HEK293 (cell line): Measurements from ENCODE around the gene LRRC37A2.
"Not testable (repeated sequence)": the region's sequence is repeated elsewhere in the genome, so short reads cannot be mapped to it uniquely, and the experiment has no call there.

Source experiments
- CTCF ChIP-seq: fragments of 450-650 bp; formaldehyde crosslinking; IDR thresholded peaks from 2 replicates; pipeline ENCODE4 v1.5.1; 2016; ENCODE audit warnings: missing biosample characterization, missing genetic modification characterization
- SCRT2 ChIP-seq: fragments of 450-650 bp; formaldehyde crosslinking; IDR thresholded peaks from 2 replicates; pipeline ENCODE4 v1.5.1; 2016; ENCODE audit warnings: missing biosample characterization, missing genetic modification characterization
- ZBTB20 ChIP-seq: fragments of 450-650 bp; formaldehyde crosslinking; IDR thresholded peaks from 2 replicates; pipeline ENCODE4 v1.5.1; 2016; ENCODE audit warnings: missing biosample characterization, missing genetic modification characterization

- TF ChIP-seq SCRT2; CTCF (tag by site-specific recombination); ZBTB20 (tag by site-specific recombination): not testable (repeated sequence)
Measured at GRCh38 chr17:46566980-46567379, 54.7 kb downstream of the LRRC37A2 start.
